CD14-positive monocyte (primary cell): ENCODE results near the gene RAB3IP. TPM values are rescaled to one million over a fixed set of nuclear protein-coding genes. Genes with fewer than 3 reads are reported as not detected.

ENCODE experiments used
- DNase-seq, 3 donors: peaks; one replicate each; pipeline ENCODE4 v3.0.0-alpha.2; 2011 to 2022
- H2AFZ ChIP-seq: 2 replicates; pipeline ENCODE4 v1.6.0; 2012; ENCODE audit warnings: mild to moderate bottlenecking, low read depth, low read length, inconsistent platforms; ENCODE audit not compliant: insufficient read depth, poor library complexity, severe bottlenecking
- H3K27ac ChIP-seq, 2 donors: 1 replicate in 1 of 2; 2 replicates in 1 of 2; pipeline ENCODE4 v1.5.1; 2012 to 2013; ENCODE audit warnings: low read length in 2 of 2, control low read depth in 1 of 2, inconsistent platforms in 1 of 2, low read depth in 1 of 2, mild to moderate bottlenecking in 1 of 2
- H3K27me3 ChIP-seq, 2 donors: one replicate each; pipeline versions ENCODE4 v1.6.0 to v1.6.1; 2011 to 2013; ENCODE audit warnings: low read length in 2 of 2; ENCODE audit not compliant: control insufficient read depth in 2 of 2, insufficient read depth in 2 of 2
- H3K36me3 ChIP-seq, 2 donors: replicated peaks in 1 of 2; 1 replicate in 1 of 2; 2 replicates in 1 of 2; pipeline versions ENCODE4 v1.5.1 to v1.6.1; 2012 to 2013; ENCODE audit warnings: low read length in 2 of 2, control low read depth in 1 of 2, inconsistent platforms in 1 of 2, mild to moderate bottlenecking in 1 of 2; ENCODE audit not compliant: insufficient read depth in 2 of 2, control insufficient read depth in 1 of 2
- H3K4me1 ChIP-seq, 2 donors: 1 replicate in 1 of 2; 2 replicates in 1 of 2; pipeline versions ENCODE4 v1.5.1 to v1.6.1; 2012 to 2013; ENCODE audit warnings: low read length in 2 of 2, control low read depth in 1 of 2, inconsistent platforms in 1 of 2, mild to moderate bottlenecking in 1 of 2, moderate library complexity in 1 of 2; ENCODE audit not compliant: insufficient read depth in 2 of 2, control insufficient read depth in 1 of 2
- H3K4me2 ChIP-seq: replicated peaks from 2 replicates; pipeline ENCODE3; 2012; ENCODE audit warnings: low read length, moderate library complexity, mild to moderate bottlenecking; ENCODE audit not compliant: poor library complexity, severe bottlenecking; ENCODE audit errors: extremely low read depth
- H3K4me3 ChIP-seq, 3 experiments: fragments of 200-600 bp in 1 of 3; sonication (generic) in 1 of 3; replicated peaks in 1 of 3; 1 replicate in 2 of 3; 2 replicates in 1 of 3; pipeline ENCODE4 v1.5.1; 2011 to 2013; ENCODE audit warnings: low read length in 3 of 3, mild to moderate bottlenecking in 3 of 3, control low read depth in 2 of 3, low read depth in 2 of 3, inconsistent platforms in 1 of 3, moderate library complexity in 1 of 3
- H3K79me2 ChIP-seq: 2 replicates; pipeline ENCODE4 v1.6.0; 2012; ENCODE audit warnings: mild to moderate bottlenecking, control low read depth, inconsistent platforms, low read length, moderate library complexity; ENCODE audit not compliant: insufficient read depth
- H3K9ac ChIP-seq: 2 replicates; pipeline ENCODE4 v1.6.0; 2017; ENCODE audit warnings: low read length, mild to moderate bottlenecking; ENCODE audit not compliant: insufficient read depth, poor library complexity, severe bottlenecking
- H3K9me3 ChIP-seq, 2 donors: replicated peaks in 1 of 2; 1 replicate in 1 of 2; 2 replicates in 1 of 2; pipeline versions ENCODE4 v1.5.1 to v1.6.1; 2012 to 2013; ENCODE audit warnings: low read length in 2 of 2, control low read depth in 1 of 2; ENCODE audit not compliant: control insufficient read depth in 1 of 2, insufficient read depth in 1 of 2
- H4K20me1 ChIP-seq: 2 replicates; pipeline ENCODE4 v1.6.0; 2012; ENCODE audit warnings: mild to moderate bottlenecking, low read length, control low read depth, moderate library complexity; ENCODE audit not compliant: insufficient read depth
- H3K27ac Mint-ChIP-seq, 7 donors: one replicate each; pipeline ENCODE4 v1.8.0; 2020; ENCODE audit warnings: mild to moderate bottlenecking in 7 of 7, mixed read lengths in 7 of 7, moderate library complexity in 6 of 7, inconsistent platforms in 2 of 7
- H3K27me3 Mint-ChIP-seq, 3 donors: one replicate each; pipeline ENCODE4 v1.8.0; 2021 to 2022; ENCODE audit warnings: low read depth in 3 of 3, mild to moderate bottlenecking in 3 of 3, mixed read lengths in 3 of 3, moderate library complexity in 3 of 3, inconsistent platforms in 1 of 3
- H3K36me3 Mint-ChIP-seq, 2 donors: one replicate each; pipeline ENCODE4 v1.8.0; 2020; ENCODE audit warnings: mixed read lengths in 2 of 2, inconsistent platforms in 1 of 2, mild to moderate bottlenecking in 1 of 2
- H3K4me1 Mint-ChIP-seq: one replicate; pipeline ENCODE4 v1.8.0; 2020; ENCODE audit warnings: mild to moderate bottlenecking, mixed read lengths
- H3K4me3 Mint-ChIP-seq, 2 donors: one replicate each; pipeline ENCODE4 v1.8.0; 2020; ENCODE audit warnings: mild to moderate bottlenecking in 2 of 2, mixed read lengths in 2 of 2, moderate library complexity in 1 of 2
- H3K9me3 Mint-ChIP-seq, 7 donors: one replicate each; pipeline ENCODE4 v1.8.0; 2020 to 2022; ENCODE audit warnings: mixed read lengths in 7 of 7, mild to moderate bottlenecking in 6 of 7, moderate library complexity in 6 of 7, inconsistent platforms in 2 of 7
- WGBS: methylation state at CpG from one replicate; pipeline ENCODE4 v1.1.5; 2013; ENCODE audit warnings: missing lambda C conversion rate; ENCODE audit not compliant: insufficient coverage; 5-methylcytosine and 5-hydroxymethylcytosine counted together
- intact Hi-C, 2 donors: fragments of 100-400 bp; cut with micrococcal nuclease; formaldehyde crosslinking; loops; one replicate each; pipeline versions ENCODE4 v1.15.0 to v1.15.1; 2023
- polyA plus RNA-seq, 3 donors: library from polyadenylated mRNA; depleted of rRNA in 1 of 3; unstranded in 2 of 3; stranded (reverse) in 1 of 3; fragments of 300-500 nt in 2 of 3; fragments of >200 nt in 1 of 3; fragmentation: Illumina TruSeq in 2 of 3; gene quantifications; 1 replicate in 2 of 3; 2 replicates in 1 of 3; pipeline ENCODE4 v1.2.3, GENCODE V29; 2012 to 2021
- TF ChIP-seq, protein P1 (sequence below): fragments of 200-600 bp; IDR thresholded peaks from one replicate; pipeline ENCODE4 v1.8.0; 2022; ENCODE audit warnings: antibody characterized with exemption, mild to moderate bottlenecking

RAB3IP gene
- polyA plus RNA-seq, 3 donors, result 8.2 to 14.8 (median 9.4) TPM

DNA sequence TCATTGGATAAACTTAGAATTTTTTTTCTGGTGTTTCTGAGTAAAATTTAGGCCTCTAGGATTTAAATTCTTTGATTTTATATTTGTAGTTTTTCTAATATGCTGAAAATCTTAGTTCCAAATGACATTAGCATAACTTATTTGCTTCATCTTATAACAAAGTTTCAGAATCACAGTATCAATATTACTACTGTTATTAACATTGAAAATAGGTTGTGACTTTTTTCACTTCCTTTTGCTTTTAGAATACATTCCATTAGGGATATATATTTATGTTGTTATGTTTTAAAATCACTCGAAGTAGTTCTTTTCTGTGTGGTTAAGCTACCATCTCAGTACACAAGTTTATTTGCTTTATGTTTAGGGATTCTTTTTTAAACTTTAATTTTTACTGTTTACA lies 12.8 kb downstream of the RAB3IP start:
- WGBS, result no CpG with 5 or more reads among the region's 1 CpG
- no peak for DNase-seq
- H3K36me3 Mint-ChIP-seq, result peaks cover 12 to 18% of the 10 kb centered on the region in 2 donors
- no peak overlapping the region for H3K4me3 Mint-ChIP-seq
- no peaks in the 10 kb centered on the region for H4K20me1 ChIP-seq
- peaks cover 0 to 1% (median 0%) of the 10 kb centered on the region in 3 donors for H3K27me3 Mint-ChIP-seq
- H3K27ac ChIP-seq, result no peak overlapping the region
- no peaks in the 10 kb centered on the region for H3K79me2 ChIP-seq
- no peak overlapping the region for H3K27ac Mint-ChIP-seq
- no peak overlapping the region for H3K4me2 ChIP-seq
- H3K4me1 ChIP-seq, result no peaks in the 10 kb centered on the region
- TF ChIP-seq, protein P1, sequence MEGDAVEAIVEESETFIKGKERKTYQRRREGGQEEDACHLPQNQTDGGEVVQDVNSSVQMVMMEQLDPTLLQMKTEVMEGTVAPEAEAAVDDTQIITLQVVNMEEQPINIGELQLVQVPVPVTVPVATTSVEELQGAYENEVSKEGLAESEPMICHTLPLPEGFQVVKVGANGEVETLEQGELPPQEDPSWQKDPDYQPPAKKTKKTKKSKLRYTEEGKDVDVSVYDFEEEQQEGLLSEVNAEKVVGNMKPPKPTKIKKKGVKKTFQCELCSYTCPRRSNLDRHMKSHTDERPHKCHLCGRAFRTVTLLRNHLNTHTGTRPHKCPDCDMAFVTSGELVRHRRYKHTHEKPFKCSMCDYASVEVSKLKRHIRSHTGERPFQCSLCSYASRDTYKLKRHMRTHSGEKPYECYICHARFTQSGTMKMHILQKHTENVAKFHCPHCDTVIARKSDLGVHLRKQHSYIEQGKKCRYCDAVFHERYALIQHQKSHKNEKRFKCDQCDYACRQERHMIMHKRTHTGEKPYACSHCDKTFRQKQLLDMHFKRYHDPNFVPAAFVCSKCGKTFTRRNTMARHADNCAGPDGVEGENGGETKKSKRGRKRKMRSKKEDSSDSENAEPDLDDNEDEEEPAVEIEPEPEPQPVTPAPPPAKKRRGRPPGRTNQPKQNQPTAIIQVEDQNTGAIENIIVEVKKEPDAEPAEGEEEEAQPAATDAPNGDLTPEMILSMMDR, result no peak
- H3K4me3 ChIP-seq, result no peak overlapping the region
- intact Hi-C loops, result no loop called here
- no peaks in the 10 kb centered on the region for H3K4me1 Mint-ChIP-seq
- H3K9ac ChIP-seq, result no peak overlapping the region
- H2AFZ ChIP-seq, result no peak overlapping the region
- no peaks in the 10 kb centered on the region for H3K27me3 ChIP-seq
- peaks cover 2 to 13% of the 10 kb centered on the region in 2 donors for H3K36me3 ChIP-seq
- peaks cover 0 to 18% (median 3%) of the 10 kb centered on the region in 7 donors for H3K9me3 Mint-ChIP-seq
- H3K9me3 ChIP-seq, result no peaks in the 10 kb centered on the region

DNA sequence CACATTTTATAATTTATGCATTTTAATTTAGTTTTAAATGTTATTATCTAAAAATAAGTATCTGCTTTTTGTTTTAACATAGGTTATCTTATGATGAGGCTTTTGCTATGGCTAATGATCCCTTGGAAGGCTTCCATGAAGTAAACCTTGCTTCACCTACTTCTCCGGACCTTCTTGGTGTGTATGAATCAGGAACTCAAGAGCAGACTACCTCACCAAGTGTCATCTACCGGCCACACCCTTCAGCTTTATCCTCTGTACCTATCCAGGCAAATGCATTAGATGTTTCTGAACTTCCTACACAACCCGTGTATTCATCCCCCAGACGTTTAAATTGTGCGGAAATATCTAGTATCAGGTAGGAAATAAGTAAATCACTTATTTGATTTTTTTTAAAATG lies 16.6 kb downstream of the RAB3IP start:
- Histone ChIP-seq H4K20me1 (no peaks in the 10 kb centered on the region), H3K9me3 (peaks cover 2 to 7% of the 10 kb centered on the region in 2 donors), H3K4me2 (no peak overlapping the region), H3K4me3 (no peak overlapping the region), H3K9ac (no peak overlapping the region), H3K36me3 (peaks cover 12 to 32% of the 10 kb centered on the region in 2 donors), H3K27ac (no peak overlapping the region), H3K79me2 (no peaks in the 10 kb centered on the region), H2AFZ (no peak overlapping the region), H3K4me1 (no peaks in the 10 kb centered on the region), H3K27me3 (no peaks in the 10 kb centered on the region)
- TF ChIP-seq, protein P1, result no peak
- Mint-ChIP-seq H3K27ac (no peak overlapping the region), H3K36me3 (peaks cover 32 to 42% of the 10 kb centered on the region in 2 donors), H3K27me3 (peaks cover 0 to 2% (median 0%) of the 10 kb centered on the region in 3 donors), H3K4me3 (no peak overlapping the region), H3K9me3 (peaks cover 6 to 32% (median 18%) of the 10 kb centered on the region in 7 donors), H3K4me1 (no peaks in the 10 kb centered on the region)
- intact Hi-C loops, result no loop called here
- 83% methylated on average over 1 of the region's 5 CpGs for WGBS
- DNase-seq, result no peak
